Transverse colon (tissue), 4 donors: Measurements from ENCODE around the gene TRRAP. TPM values are rescaled to one million over a fixed set of nuclear protein-coding genes. Genes with fewer than 3 reads are reported as not detected.
A peak's percentile ranks its signal among the peaks of the same experiment; 100 is the strongest.

ENCODE experiments used
- DNase-seq: peaks from one replicate; pipeline ENCODE4 v3.0.0-alpha.2; 2019
- H3K27ac ChIP-seq, 4 donors: fragments of 200-600 bp; sonication (generic); 2 replicates each; pipeline ENCODE4 v1.5.1; 2016 to 2018; ENCODE audit warnings: inconsistent platforms in 4 of 4
- H3K27me3 ChIP-seq: fragments of 200-600 bp; sonication (generic); 2 replicates; pipeline ENCODE4 v1.5.1; 2017; ENCODE audit warnings: inconsistent platforms
- H3K36me3 ChIP-seq, 4 donors: fragments of 200-600 bp; sonication (generic); 2 replicates each; pipeline ENCODE4 v1.5.1; 2017 to 2019; ENCODE audit warnings: inconsistent platforms in 4 of 4
- H3K4me1 ChIP-seq, 4 donors: fragments of 200-600 bp; sonication (generic); 2 replicates each; pipeline ENCODE4 v1.5.1; 2017 to 2020; ENCODE audit warnings: inconsistent platforms in 4 of 4
- H3K4me3 ChIP-seq, 4 donors: fragments of 200-600 bp; sonication (generic); 1 replicate in 1 of 4; 2 replicates in 3 of 4; pipeline versions ENCODE4 v1.5.1 to v1.6.1; 2017 to 2019; ENCODE audit warnings: inconsistent platforms in 4 of 4
- H3K9me3 ChIP-seq, 2 donors: fragments of 200-600 bp; sonication (generic); 2 replicates each; pipeline ENCODE4 v1.5.1; 2017 to 2019; ENCODE audit warnings: inconsistent platforms in 2 of 2
- EP300 ChIP-seq: sonication (generic); formaldehyde crosslinking; IDR thresholded peaks from one replicate; pipeline ENCODE4 v1.6.1; 2017; ENCODE audit warnings: antibody characterized with exemption, low read depth
- POLR2A ChIP-seq: fragments of 450-650 bp; IDR thresholded peaks from one replicate; pipeline ENCODE4 v1.6.1; 2016; ENCODE audit warnings: antibody characterized with exemption, mild to moderate bottlenecking, moderate library complexity
- POLR2AphosphoS5 ChIP-seq, 3 donors: sonication (generic); formaldehyde crosslinking; IDR thresholded peaks; one replicate each; pipeline ENCODE4 v1.6.1; 2016; ENCODE audit warnings: antibody characterized with exemption in 3 of 3
- WGBS, 2 donors: methylation state at CpG; one replicate each; pipeline ENCODE4 v1.1.5; 2018; ENCODE audit warnings: low coverage in 1 of 2; 5-methylcytosine and 5-hydroxymethylcytosine counted together
- in situ Hi-C, 4 donors: fragments of 200-750 bp; cut with MboI; loops; one replicate each; pipeline versions ENCODE4 v1.15.0 to v1.15.1; 2017; ENCODE audit warnings: low sequenced_read_pairs in 3 of 4, low pct_ligation_motif_present in 1 of 4, low pct_unique_long_range_greater_than_20kb in 1 of 4
- intact Hi-C: fragments of 100-400 bp; cut with DNase I; formaldehyde crosslinking; loops from one replicate; pipeline ENCODE4 v1.15.1; 2023; ENCODE audit warnings: low total_unique reads
- total RNA-seq, 4 donors: library from RNA; depleted of rRNA; stranded (reverse); fragments of >200 nt; gene quantifications; one replicate each; pipeline ENCODE4 v1.1.0, GENCODE V29; 2016
- TF ChIP-seq, protein P1 (sequence below), 5 experiments: fragments of 200-600 bp in 3 of 5; fragments of 450-650 bp in 2 of 5; sonication (generic) in 3 of 5; IDR thresholded peaks; 1 replicate in 2 of 5; 2 replicates in 3 of 5; pipeline ENCODE4 v1.5.1; 2016 to 2017; ENCODE audit warnings: antibody characterized with exemption in 5 of 5, inconsistent platforms in 3 of 5, mild to moderate bottlenecking in 2 of 5, moderate library complexity in 1 of 5

The TRRAP gene
- total RNA-seq, 4 donors from 2014 or later, result 27.3 to 73.3 (median 38.0) TPM

DNA sequence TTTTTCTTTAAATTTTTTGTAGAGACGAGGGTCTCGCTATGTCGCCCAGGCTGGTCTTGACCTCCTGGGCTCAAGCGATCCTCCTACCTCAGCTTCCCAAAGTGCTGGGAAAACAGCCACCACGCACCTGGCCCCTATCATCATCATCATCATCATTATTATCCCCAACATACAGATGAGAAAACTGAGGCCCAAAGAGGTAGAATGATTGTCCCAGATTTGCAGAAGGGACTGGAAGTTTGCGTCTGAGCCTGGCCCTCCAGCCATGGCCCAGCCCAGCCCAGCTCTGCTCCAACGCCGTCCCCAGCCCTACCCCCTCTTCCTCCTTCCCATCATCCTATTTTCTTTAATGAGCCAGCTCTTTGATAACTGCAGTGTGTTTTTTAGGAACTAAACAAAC lies 43.4 kb upstream of the TRRAP start:
- WGBS, 2 donors, result 63 to 73% methylated on average over 4 to 8 of the region's 8 CpGs
- H3K4me3 ChIP-seq, result no peak overlapping the region
- in situ Hi-C loops (no loop called here), intact Hi-C loops (no loop called here)
- no peaks in the 10 kb centered on the region for H3K4me1 ChIP-seq
- H3K27me3 ChIP-seq, result peaks cover 6% of the 10 kb centered on the region
- TF ChIP-seq, protein P1, sequence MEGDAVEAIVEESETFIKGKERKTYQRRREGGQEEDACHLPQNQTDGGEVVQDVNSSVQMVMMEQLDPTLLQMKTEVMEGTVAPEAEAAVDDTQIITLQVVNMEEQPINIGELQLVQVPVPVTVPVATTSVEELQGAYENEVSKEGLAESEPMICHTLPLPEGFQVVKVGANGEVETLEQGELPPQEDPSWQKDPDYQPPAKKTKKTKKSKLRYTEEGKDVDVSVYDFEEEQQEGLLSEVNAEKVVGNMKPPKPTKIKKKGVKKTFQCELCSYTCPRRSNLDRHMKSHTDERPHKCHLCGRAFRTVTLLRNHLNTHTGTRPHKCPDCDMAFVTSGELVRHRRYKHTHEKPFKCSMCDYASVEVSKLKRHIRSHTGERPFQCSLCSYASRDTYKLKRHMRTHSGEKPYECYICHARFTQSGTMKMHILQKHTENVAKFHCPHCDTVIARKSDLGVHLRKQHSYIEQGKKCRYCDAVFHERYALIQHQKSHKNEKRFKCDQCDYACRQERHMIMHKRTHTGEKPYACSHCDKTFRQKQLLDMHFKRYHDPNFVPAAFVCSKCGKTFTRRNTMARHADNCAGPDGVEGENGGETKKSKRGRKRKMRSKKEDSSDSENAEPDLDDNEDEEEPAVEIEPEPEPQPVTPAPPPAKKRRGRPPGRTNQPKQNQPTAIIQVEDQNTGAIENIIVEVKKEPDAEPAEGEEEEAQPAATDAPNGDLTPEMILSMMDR (IDR thresholded peaks at IDR 0.05), result no peak
- no peak for TF ChIP-seq POLR2A
- no peak for TF ChIP-seq POLR2AphosphoS5 (IDR thresholded peaks at IDR 0.05)
- TF ChIP-seq EP300, result no peak
- DNase-seq, result no peak
- H3K9me3 ChIP-seq, result no peaks in the 10 kb centered on the region
- no peak overlapping the region for H3K27ac ChIP-seq
- H3K36me3 ChIP-seq, result no peaks in the 10 kb centered on the region

DNA sequence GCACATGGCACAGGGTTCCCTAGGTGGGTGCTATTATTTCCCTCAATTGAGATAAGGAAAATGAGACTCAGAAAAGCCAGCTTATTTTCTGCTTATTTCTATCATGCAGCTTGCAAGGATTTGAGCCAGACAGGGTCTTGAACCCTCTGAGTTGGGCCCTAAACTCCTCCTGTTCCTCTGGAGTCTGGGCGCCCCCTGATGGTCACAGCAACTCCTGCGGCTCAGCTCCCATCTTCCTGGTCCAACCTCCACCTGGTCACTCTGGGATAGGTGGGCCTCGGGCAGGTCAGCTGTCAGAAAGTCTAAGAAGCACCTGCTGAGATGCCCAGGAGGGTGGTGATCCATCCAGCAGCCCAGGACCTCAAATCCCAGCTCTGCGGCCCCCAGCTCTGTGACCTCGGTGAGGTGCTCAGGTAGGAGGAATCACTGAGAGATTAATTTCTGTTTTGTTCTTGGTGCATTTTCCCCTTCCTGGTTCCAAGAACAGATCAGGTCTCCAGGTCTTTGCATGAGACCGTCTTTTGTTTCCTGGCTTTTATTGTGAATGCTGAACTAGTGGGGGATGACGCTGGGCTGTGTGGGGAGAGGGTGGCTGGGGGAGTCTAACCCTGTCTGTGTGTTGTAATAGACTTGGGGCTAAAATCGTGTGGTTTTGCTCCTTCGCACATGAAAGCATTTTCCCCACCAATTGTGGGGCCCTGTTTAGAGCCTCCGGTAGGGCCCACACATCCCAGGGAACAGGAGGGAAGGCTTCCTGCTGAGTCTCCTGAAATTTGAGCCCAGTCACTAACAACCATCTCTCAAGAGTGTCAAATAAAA lies 41.3 kb upstream of the TRRAP start:
- no peaks in the 10 kb centered on the region for H3K4me1 ChIP-seq
- TF ChIP-seq POLR2A, result no peak
- TF ChIP-seq, protein P1 (IDR thresholded peaks at IDR 0.05), result peak in 3 of 5 experiments; percentile 16 to 44 (median 33)
- H3K27me3 ChIP-seq, result peaks cover 15% of the 10 kb centered on the region
- 35% methylated on average over 10 of the region's 10 CpGs; no CpG with 5 or more reads in 1 of the 2 donors for WGBS, 2 donors
- H3K36me3 ChIP-seq, result no peaks in the 10 kb centered on the region
- DNase-seq, result peak; percentile 21
- H3K4me3 ChIP-seq, result no peak overlapping the region
- in situ Hi-C loops, result no loop called here
- intact Hi-C loops, result no loop called here
- H3K27ac ChIP-seq, result no peak overlapping the region
- no peaks in the 10 kb centered on the region for H3K9me3 ChIP-seq

DNA sequence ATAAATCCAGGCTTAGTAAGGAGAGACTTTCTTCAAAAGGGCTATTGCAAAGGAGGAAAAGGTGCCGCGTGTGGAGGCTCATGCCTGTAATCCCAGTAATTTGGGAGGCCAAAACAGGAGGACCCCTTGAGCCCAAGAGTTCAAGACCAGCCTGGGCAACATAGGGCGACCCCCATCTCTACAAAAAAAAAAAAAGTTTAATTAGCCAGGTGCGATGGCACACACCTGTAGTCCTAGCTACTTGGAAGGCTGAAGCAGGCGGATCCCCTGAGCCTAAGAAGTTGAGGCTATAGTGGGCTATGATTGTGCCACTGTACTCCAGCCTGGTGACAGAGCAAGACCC lies 40.7 kb upstream of the TRRAP start:
- 64 to 74% methylated on average over 5 of the region's 5 CpGs for WGBS, 2 donors
- TF ChIP-seq EP300 (no peak), POLR2AphosphoS5 (IDR thresholded peaks at IDR 0.05) (no peak), POLR2A (no peak)
- TF ChIP-seq, protein P1 (IDR thresholded peaks at IDR 0.05), result no peak
- H3K9me3 ChIP-seq, result no peaks in the 10 kb centered on the region

DNA sequence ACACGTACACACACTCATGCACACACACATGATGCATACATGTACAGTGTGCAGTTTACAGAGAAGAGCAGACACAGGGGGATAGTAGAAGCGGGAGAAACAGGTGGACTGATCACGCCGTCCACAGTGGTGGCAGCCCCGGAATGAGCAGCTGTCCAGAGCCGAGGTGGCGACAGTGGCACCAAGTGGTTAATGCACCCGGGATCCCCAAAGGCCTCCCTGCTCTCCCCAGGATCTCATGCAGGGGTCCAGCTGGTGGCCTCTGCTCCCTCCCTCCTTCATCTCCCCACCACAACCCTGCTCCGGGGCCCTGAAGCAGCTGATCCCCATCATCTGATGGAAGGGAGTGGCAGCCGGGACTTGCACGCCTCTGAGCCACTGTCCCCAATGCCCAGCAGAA lies 38.2 kb upstream of the TRRAP start:
- no peaks in the 10 kb centered on the region for H3K4me1 ChIP-seq
- intact Hi-C loops, result no loop called here
- WGBS, 2 donors, result 70% methylated on average over 2 to 11 of the region's 11 CpGs
- DNase-seq, result no peak
- H3K27ac ChIP-seq, result no peak overlapping the region
- TF ChIP-seq POLR2A (no peak), POLR2AphosphoS5 (IDR thresholded peaks at IDR 0.05) (no peak), EP300 (no peak)
- TF ChIP-seq, protein P1 (IDR thresholded peaks at IDR 0.05), result no peak
- no peaks in the 10 kb centered on the region for H3K9me3 ChIP-seq
- no peaks in the 10 kb centered on the region for H3K36me3 ChIP-seq
- H3K27me3 ChIP-seq, result peaks cover 15% of the 10 kb centered on the region
- H3K4me3 ChIP-seq, result no peak overlapping the region
- in situ Hi-C loops, result loop anchor here (5.0 kb wide), 3 partner anchors 403 to 413 kb away; no protein-coding TSS in a partner anchor

More for the DNA sequence above, 40.7 kb upstream of the TRRAP start:
- no peak overlapping the region for H3K4me3 ChIP-seq
- intact Hi-C loops, result no loop called here
- in situ Hi-C loops, result no loop called here
- H3K27me3 ChIP-seq, result peaks cover 15% of the 10 kb centered on the region
- no peak overlapping the region for H3K27ac ChIP-seq
- H3K36me3 ChIP-seq, result no peaks in the 10 kb centered on the region
- H3K4me1 ChIP-seq, result no peaks in the 10 kb centered on the region
- DNase-seq, result no peak
